HepG2 (cell line): Measurements from ENCODE around the gene CYP27A1. TPM values are rescaled to one million over a fixed set of nuclear protein-coding genes. Genes with fewer than 3 reads are reported as not detected.

Experiments
- ATAC-seq: fragments of 200-7000 bp; cut with Tn5 transposase; 3 replicates; pipeline ENCODE4 v1.9.1; 2020; ENCODE audit warnings: mild to moderate bottlenecking, moderate library complexity
- BruUV-seq: library from RNA; stranded (reverse); fragments of 400-500 nt; replicated peaks from 2 replicates; lab custom pipeline; 2021; lab: Mats Ljungman, UMichigan
- CTCF ChIA-PET: fragments of 300-600 bp; formaldehyde crosslinking; extraction: SDS; loops from one replicate; lab custom pipeline; 2021; ENCODE audit warnings: low total read pairs, inconsistent platforms, low intra/inter-chr PET ratio; lab: Yijun Ruan, JAX
- POLR2A ChIA-PET: fragments of 350-600 bp; sonication (Branson Sonifier 250); formaldehyde crosslinking; loops from one replicate; lab custom pipeline; 2020; ENCODE audit warnings: antibody characterized with exemption, inconsistent platforms; lab: Yijun Ruan, JAX
- DNase-seq: peaks from one replicate; pipeline ENCODE4 v3.0.0-alpha.2; 2015; ENCODE audit warnings: low spot score
- FAIRE-seq: peaks from 3 replicates; lab custom pipeline; 2011; peaks lifted over from hg19 to GRCh38; lab: Jason Lieb, UNC
- H2AFZ ChIP-seq: one replicate; pipeline ENCODE4 v1.6.1; 2011; ENCODE audit warnings: low read length, inconsistent platforms
- H3K27ac ChIP-seq: fragments of 300-600 bp; 3 replicates; pipeline ENCODE4 v1.8.0; 2011; ENCODE audit warnings: mixed run types, mild to moderate bottlenecking, mixed read lengths, low read length, inconsistent platforms; ENCODE audit not compliant: insufficient read depth; ENCODE audit errors: extremely low read length
- H3K27me3 ChIP-seq, 2 experiments: fragments of 200-600 bp in 1 of 2; 2 replicates in 1 of 2; 3 replicates in 1 of 2; pipeline versions ENCODE4 v1.6.0 to v1.8.0; 2011; ENCODE audit warnings: low read length in 2 of 2, mild to moderate bottlenecking in 2 of 2, moderate library complexity in 2 of 2, inconsistent platforms in 1 of 2; ENCODE audit not compliant: insufficient read depth in 2 of 2, control insufficient read depth in 1 of 2
- H3K36me3 ChIP-seq, 2 experiments: fragments of 200-600 bp in 1 of 2; replicated peaks in 1 of 2; 2 replicates in 1 of 2; 3 replicates in 1 of 2; pipeline versions ENCODE4 v1.5.1 to v1.8.0; 2011; ENCODE audit warnings: low read length in 2 of 2, inconsistent platforms in 1 of 2; ENCODE audit not compliant: insufficient read depth in 2 of 2, control insufficient read depth in 1 of 2
- H3K4me1 ChIP-seq: 2 replicates; pipeline ENCODE4 v1.5.1; 2012; ENCODE audit warnings: low read length, inconsistent platforms; ENCODE audit not compliant: insufficient read depth
- H3K4me2 ChIP-seq: 2 replicates; pipeline ENCODE4 v1.6.0; 2011; ENCODE audit warnings: low read depth, low read length, inconsistent platforms
- H3K4me3 ChIP-seq, 3 experiments: fragments of 200-600 bp in 1 of 3; sonication (generic), shearing (Covaris generic) in 1 of 3; replicated peaks in 1 of 3; 2 replicates each; pipeline ENCODE4 v1.5.1; 2011 to 2016; ENCODE audit warnings: low read length in 3 of 3, inconsistent platforms in 2 of 3, low read depth in 2 of 3, mild to moderate bottlenecking in 2 of 3, control low read depth in 1 of 3, mixed read lengths in 1 of 3; ENCODE audit not compliant: insufficient read depth in 1 of 3
- H3K79me2 ChIP-seq: one replicate; pipeline ENCODE4 v1.6.1; 2011; ENCODE audit warnings: low read length, inconsistent platforms; ENCODE audit not compliant: insufficient read depth
- H3K9ac ChIP-seq: 2 replicates; pipeline ENCODE4 v1.6.0; 2011; ENCODE audit warnings: mild to moderate bottlenecking, low read depth, low read length, inconsistent platforms; ENCODE audit not compliant: insufficient read depth
- H3K9me3 ChIP-seq: 2 replicates; pipeline ENCODE4 v1.5.1; 2012; ENCODE audit warnings: mild to moderate bottlenecking, low read length
- H4K20me1 ChIP-seq: 2 replicates; pipeline ENCODE4 v1.6.0; 2011; ENCODE audit warnings: inconsistent platforms, mild to moderate bottlenecking, low read length, moderate library complexity; ENCODE audit not compliant: insufficient read depth
- EZH2 ChIP-seq: conservative IDR thresholded peaks from 2 replicates; pipeline ENCODE4 v1.6.1; 2012; ENCODE audit warnings: mild to moderate bottlenecking, low read depth, low read length, moderate library complexity
- MTA1 ChIP-seq: sonication (generic); formaldehyde crosslinking; IDR thresholded peaks from 2 replicates; pipeline ENCODE4 v1.4.0; 2020; ENCODE audit warnings: missing genetic modification reagents, mild to moderate bottlenecking, borderline replicate concordance
- MTF2 ChIP-seq: sonication (generic); formaldehyde crosslinking; IDR thresholded peaks from 2 replicates; pipeline ENCODE4 v1.5.0; 2020; ENCODE audit warnings: missing genetic modification reagents, borderline replicate concordance
- PRDM10 ChIP-seq: sonication (generic); formaldehyde crosslinking; IDR thresholded peaks from 2 replicates; pipeline ENCODE4 v1.4.0; 2020; ENCODE audit warnings: low read depth, missing genetic modification reagents
- RXRA ChIP-seq: sonication (generic); formaldehyde crosslinking; IDR thresholded peaks from 2 replicates; pipeline ENCODE4 v1.5.1; 2020; ENCODE audit warnings: missing genetic modification reagents
- ZNF337 ChIP-seq: sonication (generic); formaldehyde crosslinking; IDR thresholded peaks from 2 replicates; pipeline ENCODE4 v1.5.1; 2020; ENCODE audit warnings: missing genetic modification reagents, low read depth, mild to moderate bottlenecking, borderline replicate concordance
- ZNF616 ChIP-seq: sonication (generic); formaldehyde crosslinking; IDR thresholded peaks from 2 replicates; pipeline ENCODE4 v1.5.0; 2020; ENCODE audit warnings: low read depth, mild to moderate bottlenecking, missing genetic modification reagents
- ZNF800 ChIP-seq: sonication (generic); formaldehyde crosslinking; IDR thresholded peaks from 2 replicates; pipeline ENCODE4 v1.4.0; 2020; ENCODE audit warnings: missing genetic modification reagents
- WGBS: methylation state at CpG from one replicate; pipeline ENCODE4 v1.1.6; 2017; ENCODE audit warnings: low lambda C conversion rate; 5-methylcytosine and 5-hydroxymethylcytosine counted together
- in situ Hi-C: cut with HindIII; loops from 2 replicates; pipeline ENCODE4 v1.10.0; 2017; ENCODE audit warnings: low pct_unique_long_range_greater_than_20kb; ENCODE audit not compliant: extremely low pct_ligation_motif_present
- intact Hi-C: fragments of 100-400 bp; cut with micrococcal nuclease; formaldehyde crosslinking; loops from one replicate; pipeline ENCODE4 v1.10.0; 2022; ENCODE audit not compliant: unreplicated experiment
- polyA plus RNA-seq, 8 experiments: library from polyadenylated mRNA; depleted of rRNA in 3 of 8; stranded (reverse) in 7 of 8; unstranded in 1 of 8; fragments of >200 nt; fragmentation: Illumina TruSeq in 4 of 8; extraction: Trizol in 4 of 8; gene quantifications; 2 replicates each; pipeline versions ENCODE4 v1.2.1 to v1.2.3, GENCODE V29; 2011 to 2016; ENCODE audit warnings: low read depth in 4 of 8, missing spikeins in 1 of 8, mixed read lengths in 1 of 8; ENCODE audit not compliant: insufficient read depth in 1 of 8
- total RNA-seq, 5 experiments: library from RNA; depleted of rRNA; stranded (reverse); fragments of >200 nt; fragmentation: Illumina TruSeq; extraction: Trizol; gene quantifications; 2 replicates each; pipeline ENCODE4 v1.2.3, GENCODE V29; 2016; ENCODE audit warnings: low read depth in 1 of 5

CYP27A1 gene
- total and polyA plus RNA-seq, 2 of the 13 experiments (the other 11 are each of a cell fraction or from before 2014, with no cell fraction given) = 157 to 266 TPM

GRCh38 chr2:218858671-218859555 lies 77.0 kb downstream of the CYP27A1 start:
- FAIRE-seq = no peak
- Histone ChIP-seq H3K4me1 (peaks cover 27% of the 10 kb centered on the region), H2AFZ (no peak overlapping the region), H4K20me1 (no peaks in the 10 kb centered on the region; the same call in 1 of the 2 replicates), H3K4me2 (peak overlapping the region; percentile 52), H3K27me3 (peaks cover 18 to 86% of the 10 kb centered on the region in 2 experiments), H3K4me3 (peak overlapping the region in 2 of 3 experiments; percentile 18 to 52; a peak in 3 of 6 replicates), H3K9ac (no peak overlapping the region), H3K27ac (no peak overlapping the region), H3K36me3 (no peaks in the 10 kb centered on the region), H3K9me3 (no peaks in the 10 kb centered on the region), H3K79me2 (no peaks in the 10 kb centered on the region)
- 8% methylated on average over 45 of the region's 51 CpGs for WGBS
- no TSS peak for BruUV-seq
- in situ Hi-C loops (no loop called here), intact Hi-C loops (no loop called here)
- no peak for ATAC-seq
- CTCF ChIA-PET = no interaction called here
- POLR2A ChIA-PET = no interaction called here
- no peak for TF ChIP-seq ZNF616
- no peak for TF ChIP-seq PRDM10
- peak; percentile 26; the same call in 1 of the 2 replicates for TF ChIP-seq RXRA (CRISPR knock-in tag)
- 0 out of 2 replicates have a peak, but pooled peaks have one; percentile 43 for TF ChIP-seq ZNF800 (CRISPR knock-in tag)
- TF ChIP-seq MTA1 (CRISPR knock-in tag) = 0 out of 2 replicates have a peak, but pooled peaks have one; percentile 34
- peak; percentile 97 for TF ChIP-seq EZH2
- no peak for TF ChIP-seq ZNF337 (CRISPR knock-in tag)
- peak; percentile 66; the same call in 1 of the 2 replicates for TF ChIP-seq MTF2 (CRISPR knock-in tag)
- DNase-seq = no peak
